ENCODE results near the gene MBTD1. TPM values are rescaled to one million over a fixed set of nuclear protein-coding genes. Genes with fewer than 3 reads are reported as not detected.

The MBTD1 gene
- polyA plus RNA-seq, 1 of the 3 experiments (the other 2 are of a cell fraction) = 4.6 TPM

DNA sequence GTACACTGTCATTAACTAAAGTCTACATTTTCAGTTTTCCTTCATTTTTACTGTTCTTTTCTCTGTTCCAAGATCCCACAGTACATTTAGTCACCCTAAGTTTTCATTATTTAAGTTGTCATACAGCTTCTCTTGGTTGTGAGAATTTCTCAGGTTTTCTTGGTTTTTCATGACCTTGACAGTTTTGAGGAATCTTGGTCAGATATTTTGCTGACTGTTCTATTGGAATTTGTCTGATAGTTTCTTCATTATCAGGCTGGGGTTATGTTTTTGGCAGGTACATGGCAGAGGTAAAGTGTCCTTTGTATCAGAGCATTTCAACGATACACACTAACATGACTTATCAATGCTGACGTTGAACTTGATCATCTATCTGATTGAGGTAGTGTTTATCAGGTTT lies 19.6 kb downstream of the MBTD1 start:
- H3K36me3 ChIP-seq (replicated peaks in 1 of 2; ENCODE audit: control insufficient read depth in 1 of 2, insufficient read depth in 2 of 2, low read length in 1 of 2) = peaks cover 0 to 23% of the 10 kb centered on the region in 2 experiments
- 98% methylated on average over 2 of the region's 2 CpGs for WGBS (ENCODE audit: low lambda C conversion rate)
- no peak overlapping the region for H2AFZ ChIP-seq (ENCODE audit: low read depth)
- H3K27ac ChIP-seq (ENCODE audit: low read depth in 2 of 2, low read length in 1 of 2) = no peak overlapping the region
- H3K9ac ChIP-seq = no peak overlapping the region
- H3K9me2 ChIP-seq = no peaks in the 10 kb centered on the region
- peaks cover 1% of the 10 kb centered on the region for H3F3A ChIP-seq (replicated peaks; ENCODE audit: insufficient read depth)
- H3K27me3 ChIP-seq (ENCODE audit: insufficient read depth) = no peaks in the 10 kb centered on the region
- H3K4me1 ChIP-seq (ENCODE audit: control insufficient read depth in 1 of 2, insufficient read depth in 2 of 2, low read depth in 1 of 2, low read length in 1 of 2) = no peaks in the 10 kb centered on the region
- CTCF ChIA-PET = interaction anchor here (1.0 kb wide), 1 partner anchor 16 kb away, joined by 3 read pairs; no protein-coding TSS in a partner anchor
- H3K4me2 ChIP-seq = no peak overlapping the region
- H4K20me1 ChIP-seq (ENCODE audit: insufficient read depth) = no peaks in the 10 kb centered on the region; the same call in 1 of the 2 replicates
- H3K4me3 ChIP-seq (ENCODE audit: low read depth in 2 of 2, low read length in 1 of 2) = no peak overlapping the region
- TF ChIP-seq, protein P1, sequence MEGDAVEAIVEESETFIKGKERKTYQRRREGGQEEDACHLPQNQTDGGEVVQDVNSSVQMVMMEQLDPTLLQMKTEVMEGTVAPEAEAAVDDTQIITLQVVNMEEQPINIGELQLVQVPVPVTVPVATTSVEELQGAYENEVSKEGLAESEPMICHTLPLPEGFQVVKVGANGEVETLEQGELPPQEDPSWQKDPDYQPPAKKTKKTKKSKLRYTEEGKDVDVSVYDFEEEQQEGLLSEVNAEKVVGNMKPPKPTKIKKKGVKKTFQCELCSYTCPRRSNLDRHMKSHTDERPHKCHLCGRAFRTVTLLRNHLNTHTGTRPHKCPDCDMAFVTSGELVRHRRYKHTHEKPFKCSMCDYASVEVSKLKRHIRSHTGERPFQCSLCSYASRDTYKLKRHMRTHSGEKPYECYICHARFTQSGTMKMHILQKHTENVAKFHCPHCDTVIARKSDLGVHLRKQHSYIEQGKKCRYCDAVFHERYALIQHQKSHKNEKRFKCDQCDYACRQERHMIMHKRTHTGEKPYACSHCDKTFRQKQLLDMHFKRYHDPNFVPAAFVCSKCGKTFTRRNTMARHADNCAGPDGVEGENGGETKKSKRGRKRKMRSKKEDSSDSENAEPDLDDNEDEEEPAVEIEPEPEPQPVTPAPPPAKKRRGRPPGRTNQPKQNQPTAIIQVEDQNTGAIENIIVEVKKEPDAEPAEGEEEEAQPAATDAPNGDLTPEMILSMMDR (IDR thresholded peaks at IDR 0.05) = no peak
- TF ChIP-seq SIN3A (IDR thresholded peaks at IDR 0.05; ENCODE audit: borderline replicate concordance, low read depth, low read length) = no peak
- TF ChIP-seq TCF12 (IDR thresholded peaks at IDR 0.05) = no peak
- TF ChIP-seq RFX5 (IDR thresholded peaks at IDR 0.05; ENCODE audit: low read length) = no peak
- TF ChIP-seq, protein P2, sequence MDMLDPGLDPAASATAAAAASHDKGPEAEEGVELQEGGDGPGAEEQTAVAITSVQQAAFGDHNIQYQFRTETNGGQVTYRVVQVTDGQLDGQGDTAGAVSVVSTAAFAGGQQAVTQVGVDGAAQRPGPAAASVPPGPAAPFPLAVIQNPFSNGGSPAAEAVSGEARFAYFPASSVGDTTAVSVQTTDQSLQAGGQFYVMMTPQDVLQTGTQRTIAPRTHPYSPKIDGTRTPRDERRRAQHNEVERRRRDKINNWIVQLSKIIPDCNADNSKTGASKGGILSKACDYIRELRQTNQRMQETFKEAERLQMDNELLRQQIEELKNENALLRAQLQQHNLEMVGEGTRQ (IDR thresholded peaks at IDR 0.05; ENCODE audit: borderline replicate concordance, low read depth, low read length) = no peak
- no peak for TF ChIP-seq YY1 (IDR thresholded peaks at IDR 0.05; ENCODE audit: low read depth)
- no peak for TF ChIP-seq MXI1 (IDR thresholded peaks at IDR 0.05; ENCODE audit: low read depth, low read length)
- no peak for TF ChIP-seq NRF1 (IDR thresholded peaks at IDR 0.05; ENCODE audit: low read depth, low read length)
- no peak for TF ChIP-seq ELF1 (IDR thresholded peaks at IDR 0.05)
- TF ChIP-seq FOXJ3 (CRISPR knock-in tag; IDR thresholded peaks at IDR 0.05) = no peak
- no peak for TF ChIP-seq JUND (IDR thresholded peaks at IDR 0.05)
- TF ChIP-seq, protein P3, sequence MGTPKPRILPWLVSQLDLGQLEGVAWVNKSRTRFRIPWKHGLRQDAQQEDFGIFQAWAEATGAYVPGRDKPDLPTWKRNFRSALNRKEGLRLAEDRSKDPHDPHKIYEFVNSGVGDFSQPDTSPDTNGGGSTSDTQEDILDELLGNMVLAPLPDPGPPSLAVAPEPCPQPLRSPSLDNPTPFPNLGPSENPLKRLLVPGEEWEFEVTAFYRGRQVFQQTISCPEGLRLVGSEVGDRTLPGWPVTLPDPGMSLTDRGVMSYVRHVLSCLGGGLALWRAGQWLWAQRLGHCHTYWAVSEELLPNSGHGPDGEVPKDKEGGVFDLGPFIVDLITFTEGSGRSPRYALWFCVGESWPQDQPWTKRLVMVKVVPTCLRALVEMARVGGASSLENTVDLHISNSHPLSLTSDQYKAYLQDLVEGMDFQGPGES (IDR thresholded peaks at IDR 0.05; ENCODE audit: low read depth, low read length) = no peak
- no peak for TF ChIP-seq TAF1 (IDR thresholded peaks at IDR 0.05; ENCODE audit: borderline replicate concordance, low read depth, low read length)
- POLR2A ChIA-PET = no interaction called here
- peaks cover 92% of the 10 kb centered on the region for H3K79me2 ChIP-seq (ENCODE audit: insufficient read depth)
- no peaks in the 10 kb centered on the region for H3K9me3 ChIP-seq
- no peak for DNase-seq

DNA sequence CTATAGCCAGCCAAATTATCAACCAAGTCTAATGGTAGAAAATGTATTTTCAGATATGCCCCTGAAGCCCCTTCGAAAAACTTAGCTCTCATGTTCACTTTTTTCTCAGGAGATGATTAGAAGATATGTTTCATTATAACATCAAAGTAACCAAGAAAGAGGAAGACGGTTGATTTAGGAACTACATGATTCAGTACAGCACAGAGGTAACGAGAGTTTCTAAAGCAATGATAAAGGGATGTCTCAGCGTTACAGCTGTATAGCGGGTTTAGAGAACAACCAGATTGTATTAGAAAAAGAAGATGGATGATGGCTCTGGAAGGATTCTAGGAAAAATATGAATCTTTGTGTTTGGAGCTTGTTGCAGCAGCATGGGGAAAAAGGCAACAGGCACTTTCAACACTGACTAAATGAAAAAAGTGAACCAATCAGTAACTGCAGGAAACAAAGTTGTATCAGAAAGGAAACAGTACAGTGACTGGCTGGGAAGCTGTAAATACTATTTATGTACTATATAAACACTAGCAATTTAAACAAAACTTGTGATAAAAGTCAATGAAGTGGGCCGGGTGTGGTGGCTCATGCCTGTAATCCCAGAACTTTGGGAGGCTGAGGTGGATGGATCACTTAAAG lies 21.5 kb downstream of the MBTD1 start:
- H3K9me2 ChIP-seq = no peaks in the 10 kb centered on the region
- H3K79me2 ChIP-seq (ENCODE audit: insufficient read depth) = peaks cover 92% of the 10 kb centered on the region
- peaks cover 0 to 25% of the 10 kb centered on the region in 2 experiments for H3K36me3 ChIP-seq (replicated peaks in 1 of 2; ENCODE audit: control insufficient read depth in 1 of 2, insufficient read depth in 2 of 2, low read length in 1 of 2)
- ChIA-PET CTCF (interaction anchor here (0.6 kb wide), 1 partner anchor 692 kb away, joined by 3 read pairs; no protein-coding TSS in a partner anchor), POLR2A (no interaction called here)
- no peaks in the 10 kb centered on the region; the same call in 1 of the 2 replicates for H4K20me1 ChIP-seq (ENCODE audit: insufficient read depth)
- H3K9ac ChIP-seq = no peak overlapping the region
- no peak overlapping the region for H3K27ac ChIP-seq (ENCODE audit: low read depth in 2 of 2, low read length in 1 of 2)
- H2AFZ ChIP-seq (ENCODE audit: low read depth) = no peak overlapping the region
- 95% methylated on average over 6 of the region's 6 CpGs for WGBS (ENCODE audit: low lambda C conversion rate)
- no peaks in the 10 kb centered on the region for H3K27me3 ChIP-seq (ENCODE audit: insufficient read depth)
- H3K4me2 ChIP-seq = no peak overlapping the region
- H3K4me3 ChIP-seq (ENCODE audit: low read depth in 2 of 2, low read length in 1 of 2) = no peak overlapping the region
- no peaks in the 10 kb centered on the region for H3K4me1 ChIP-seq (ENCODE audit: control insufficient read depth in 1 of 2, insufficient read depth in 2 of 2, low read depth in 1 of 2, low read length in 1 of 2)
- DNase-seq = no peak
- no peaks in the 10 kb centered on the region for H3K9me3 ChIP-seq
- H3F3A ChIP-seq (replicated peaks; ENCODE audit: insufficient read depth) = no peaks in the 10 kb centered on the region
- TF ChIP-seq RAD21 (IDR thresholded peaks at IDR 0.05; ENCODE audit: low read length) = no peak
- TF ChIP-seq, protein P4, sequence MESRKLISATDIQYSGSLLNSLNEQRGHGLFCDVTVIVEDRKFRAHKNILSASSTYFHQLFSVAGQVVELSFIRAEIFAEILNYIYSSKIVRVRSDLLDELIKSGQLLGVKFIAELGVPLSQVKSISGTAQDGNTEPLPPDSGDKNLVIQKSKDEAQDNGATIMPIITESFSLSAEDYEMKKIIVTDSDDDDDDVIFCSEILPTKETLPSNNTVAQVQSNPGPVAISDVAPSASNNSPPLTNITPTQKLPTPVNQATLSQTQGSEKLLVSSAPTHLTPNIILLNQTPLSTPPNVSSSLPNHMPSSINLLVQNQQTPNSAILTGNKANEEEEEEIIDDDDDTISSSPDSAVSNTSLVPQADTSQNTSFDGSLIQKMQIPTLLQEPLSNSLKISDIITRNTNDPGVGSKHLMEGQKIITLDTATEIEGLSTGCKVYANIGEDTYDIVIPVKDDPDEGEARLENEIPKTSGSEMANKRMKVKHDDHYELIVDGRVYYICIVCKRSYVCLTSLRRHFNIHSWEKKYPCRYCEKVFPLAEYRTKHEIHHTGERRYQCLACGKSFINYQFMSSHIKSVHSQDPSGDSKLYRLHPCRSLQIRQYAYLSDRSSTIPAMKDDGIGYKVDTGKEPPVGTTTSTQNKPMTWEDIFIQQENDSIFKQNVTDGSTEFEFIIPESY (IDR thresholded peaks at IDR 0.05; ENCODE audit: borderline replicate concordance, low read depth) = no peak
- TF ChIP-seq RFX5 (IDR thresholded peaks at IDR 0.05; ENCODE audit: low read length) = no peak
- TF ChIP-seq, protein P2 (IDR thresholded peaks at IDR 0.05; ENCODE audit: borderline replicate concordance, low read depth, low read length) = no peak
- no peak for TF ChIP-seq FOXJ3 (CRISPR knock-in tag; IDR thresholded peaks at IDR 0.05)
- TF ChIP-seq, protein P5, sequence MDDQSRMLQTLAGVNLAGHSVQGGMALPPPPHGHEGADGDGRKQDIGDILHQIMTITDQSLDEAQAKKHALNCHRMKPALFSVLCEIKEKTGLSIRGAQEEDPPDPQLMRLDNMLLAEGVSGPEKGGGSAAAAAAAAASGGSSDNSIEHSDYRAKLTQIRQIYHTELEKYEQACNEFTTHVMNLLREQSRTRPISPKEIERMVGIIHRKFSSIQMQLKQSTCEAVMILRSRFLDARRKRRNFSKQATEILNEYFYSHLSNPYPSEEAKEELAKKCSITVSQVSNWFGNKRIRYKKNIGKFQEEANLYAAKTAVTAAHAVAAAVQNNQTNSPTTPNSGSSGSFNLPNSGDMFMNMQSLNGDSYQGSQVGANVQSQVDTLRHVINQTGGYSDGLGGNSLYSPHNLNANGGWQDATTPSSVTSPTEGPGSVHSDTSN (IDR thresholded peaks at IDR 0.05) = no peak
- no peak for TF ChIP-seq CHD2 (IDR thresholded peaks at IDR 0.05; ENCODE audit: low read length, partially characterized antibody)
- TF ChIP-seq YY1 (IDR thresholded peaks at IDR 0.05; ENCODE audit: low read depth) = no peak
- TF ChIP-seq TEAD4 (IDR thresholded peaks at IDR 0.05; ENCODE audit: borderline replicate concordance, insufficient read depth) = no peak
- TF ChIP-seq RXRA (IDR thresholded peaks at IDR 0.05; ENCODE audit: borderline replicate concordance, low read depth) = no peak
- no peak for TF ChIP-seq NRF1 (IDR thresholded peaks at IDR 0.05; ENCODE audit: low read depth, low read length)

Data from SK-N-SH (cell line).